ENCODE measurements around the gene S100B. TPM values are rescaled to one million over a fixed set of nuclear protein-coding genes. Genes with fewer than 3 reads are reported as not detected.

Gene S100B
- total RNA-seq, 4 donors from 2014 or later = 260 to 1,153 (median 828) TPM

DNA sequence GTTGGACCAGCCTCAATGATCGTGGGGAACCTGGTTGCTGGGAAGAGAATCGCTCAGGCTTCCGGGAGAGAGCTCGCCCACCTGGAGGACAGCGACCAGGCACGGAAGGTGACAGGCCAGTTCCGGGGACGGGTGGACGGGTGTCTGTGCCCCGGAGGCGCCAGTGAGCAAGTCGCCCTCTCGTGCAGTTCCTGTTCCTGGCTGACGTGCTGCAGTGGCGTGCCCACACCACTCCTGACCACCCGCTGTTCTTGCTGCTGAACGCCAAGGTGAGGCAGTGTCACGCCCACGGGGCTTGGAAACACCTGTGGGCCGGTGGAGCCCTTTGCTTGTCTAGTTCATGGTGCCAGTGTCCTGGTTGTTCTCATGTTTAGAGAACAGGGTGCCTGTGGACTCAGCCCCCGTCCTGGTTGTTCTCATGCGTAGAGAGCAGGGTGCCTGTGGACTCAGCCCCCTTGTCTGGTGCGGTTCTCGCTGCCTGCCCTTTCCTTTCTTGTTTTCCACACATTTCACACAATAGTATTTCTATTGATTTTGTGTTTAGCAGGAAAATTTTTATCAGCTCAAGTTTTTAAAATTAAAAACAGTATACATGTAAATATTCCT is 53.1 kb downstream of the S100B start:
- TF ChIP-seq EP300 (IDR thresholded peaks at IDR 0.05) (no peak), POLR2A (IDR thresholded peaks at IDR 0.05) (no peak)
- TF ChIP-seq, protein P1, sequence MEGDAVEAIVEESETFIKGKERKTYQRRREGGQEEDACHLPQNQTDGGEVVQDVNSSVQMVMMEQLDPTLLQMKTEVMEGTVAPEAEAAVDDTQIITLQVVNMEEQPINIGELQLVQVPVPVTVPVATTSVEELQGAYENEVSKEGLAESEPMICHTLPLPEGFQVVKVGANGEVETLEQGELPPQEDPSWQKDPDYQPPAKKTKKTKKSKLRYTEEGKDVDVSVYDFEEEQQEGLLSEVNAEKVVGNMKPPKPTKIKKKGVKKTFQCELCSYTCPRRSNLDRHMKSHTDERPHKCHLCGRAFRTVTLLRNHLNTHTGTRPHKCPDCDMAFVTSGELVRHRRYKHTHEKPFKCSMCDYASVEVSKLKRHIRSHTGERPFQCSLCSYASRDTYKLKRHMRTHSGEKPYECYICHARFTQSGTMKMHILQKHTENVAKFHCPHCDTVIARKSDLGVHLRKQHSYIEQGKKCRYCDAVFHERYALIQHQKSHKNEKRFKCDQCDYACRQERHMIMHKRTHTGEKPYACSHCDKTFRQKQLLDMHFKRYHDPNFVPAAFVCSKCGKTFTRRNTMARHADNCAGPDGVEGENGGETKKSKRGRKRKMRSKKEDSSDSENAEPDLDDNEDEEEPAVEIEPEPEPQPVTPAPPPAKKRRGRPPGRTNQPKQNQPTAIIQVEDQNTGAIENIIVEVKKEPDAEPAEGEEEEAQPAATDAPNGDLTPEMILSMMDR (IDR thresholded peaks at IDR 0.05) = no peak
- no peaks in the 10 kb centered on the region for H3K27me3 ChIP-seq
- H3K4me3 ChIP-seq = no peak overlapping the region
- WGBS, 2 donors = 81 to 83% methylated on average over 24 of the region's 24 CpGs
- H3K36me3 ChIP-seq = peaks cover 0 to 96% (median 13%) of the 10 kb centered on the region in 3 donors
- H3K27ac ChIP-seq = peak overlapping the region in 3 of 4 donors; percentile 39 to 65 (median 50)
- H3K9me3 ChIP-seq = no peaks in the 10 kb centered on the region
- DNase-seq (ENCODE audit: low spot score in 2 of 2) = no peak
- H3K4me1 ChIP-seq = no peaks in the 10 kb centered on the region

DNA sequence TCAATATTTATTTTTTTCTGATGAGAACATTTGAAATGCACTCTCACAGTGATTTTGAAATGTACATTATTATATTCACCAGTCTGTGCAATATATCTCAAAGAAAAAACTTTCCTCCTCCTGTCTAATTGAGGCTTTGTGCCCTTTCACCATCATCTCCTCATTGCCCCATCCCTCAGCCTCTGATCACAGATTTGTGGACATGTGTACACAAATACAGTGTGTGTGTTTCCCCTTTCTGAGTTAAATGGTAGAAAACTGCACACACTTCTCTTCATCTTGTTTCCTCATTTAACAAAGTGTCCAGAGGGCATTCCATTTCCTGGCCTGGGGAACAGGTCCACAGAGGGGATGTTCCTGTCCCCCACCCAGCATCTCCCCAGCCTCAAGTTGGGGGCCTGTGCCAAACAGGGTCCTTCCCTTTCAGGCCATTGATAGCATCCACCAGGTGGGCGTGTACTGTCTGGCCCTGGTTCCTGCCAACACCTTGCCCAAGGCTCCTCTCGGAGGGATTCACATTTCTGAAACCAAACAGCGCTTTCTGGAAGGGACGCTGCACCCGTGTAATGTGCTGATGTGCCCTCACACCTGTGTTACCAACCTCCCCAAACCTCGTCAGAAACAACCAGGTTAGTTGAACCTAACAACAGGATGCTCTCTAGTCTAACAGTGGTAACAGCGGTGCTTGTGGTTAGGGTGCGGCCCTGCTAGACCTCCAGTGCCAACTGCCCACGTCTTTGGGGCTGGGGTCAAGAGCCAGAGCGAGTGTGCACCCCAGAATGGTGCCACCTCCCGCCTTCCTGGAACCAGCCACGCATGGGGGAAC is 54.6 kb downstream of the S100B start:
- DNase-seq (ENCODE audit: low spot score in 2 of 2) = no peak
- Histone ChIP-seq H3K4me3 (no peak overlapping the region), H3K4me1 (no peaks in the 10 kb centered on the region), H3K27ac (no peak overlapping the region), H3K9me3 (no peaks in the 10 kb centered on the region), H3K36me3 (peaks cover 0 to 96% (median 7%) of the 10 kb centered on the region in 3 donors), H3K27me3 (no peaks in the 10 kb centered on the region)
- TF ChIP-seq EP300 (IDR thresholded peaks at IDR 0.05) (no peak), POLR2A (IDR thresholded peaks at IDR 0.05) (no peak)
- TF ChIP-seq, protein P1 (IDR thresholded peaks at IDR 0.05) = no peak
- 87 to 96% methylated on average over 12 of the region's 12 CpGs for WGBS, 2 donors

DNA sequence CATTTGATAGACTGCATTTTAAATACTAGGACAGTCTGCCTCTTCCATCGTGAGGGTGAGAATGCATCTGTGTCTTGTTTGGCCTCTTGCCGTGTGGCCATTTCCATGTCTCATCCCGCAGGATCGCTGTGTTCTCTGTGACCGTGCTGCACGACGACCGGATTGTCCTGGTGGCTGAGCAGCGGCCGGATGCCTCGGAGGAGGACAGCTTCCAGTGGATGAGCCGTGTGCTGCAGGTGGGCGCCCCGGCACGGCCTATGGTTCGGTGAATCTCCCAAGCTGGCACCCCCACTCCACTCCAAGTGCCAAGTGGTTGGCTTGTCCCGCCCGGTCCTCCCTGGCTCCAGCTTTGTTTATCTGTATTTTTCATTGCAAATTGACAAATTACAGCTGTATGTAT is 55.2 kb downstream of the S100B start:
- H3K36me3 ChIP-seq = peaks cover 0 to 94% (median 6%) of the 10 kb centered on the region in 3 donors
- H3K9me3 ChIP-seq = no peaks in the 10 kb centered on the region
- no peak overlapping the region for H3K4me3 ChIP-seq
- no peak for TF ChIP-seq EP300 (IDR thresholded peaks at IDR 0.05)
- TF ChIP-seq, protein P1 (IDR thresholded peaks at IDR 0.05) = no peak
- TF ChIP-seq POLR2A (IDR thresholded peaks at IDR 0.05) = no peak
- WGBS, 2 donors = 92 to 93% methylated on average over 15 to 18 of the region's 18 CpGs
- H3K27ac ChIP-seq = no peak overlapping the region
- H3K4me1 ChIP-seq = no peaks in the 10 kb centered on the region
- H3K27me3 ChIP-seq = no peaks in the 10 kb centered on the region
- DNase-seq (ENCODE audit: low spot score in 2 of 2) = no peak

Other genes starting within 250 kb of the S100B start
- 10 to 100 TPM; 55.5 to 67.2 (median 59.8) TPM for gene DIP2A, start 146.2 kb downstream of the S100B start, total RNA-seq
- gene PRMT2, start 30.6 kb upstream of the S100B start, total RNA-seq = 100 to 1,000 TPM; 104 to 132 (median 115) TPM

All from tibial nerve (tissue), 4 donors.